Measurements from ENCODE around the gene PGBD4.

Gene PGBD4

DNA sequence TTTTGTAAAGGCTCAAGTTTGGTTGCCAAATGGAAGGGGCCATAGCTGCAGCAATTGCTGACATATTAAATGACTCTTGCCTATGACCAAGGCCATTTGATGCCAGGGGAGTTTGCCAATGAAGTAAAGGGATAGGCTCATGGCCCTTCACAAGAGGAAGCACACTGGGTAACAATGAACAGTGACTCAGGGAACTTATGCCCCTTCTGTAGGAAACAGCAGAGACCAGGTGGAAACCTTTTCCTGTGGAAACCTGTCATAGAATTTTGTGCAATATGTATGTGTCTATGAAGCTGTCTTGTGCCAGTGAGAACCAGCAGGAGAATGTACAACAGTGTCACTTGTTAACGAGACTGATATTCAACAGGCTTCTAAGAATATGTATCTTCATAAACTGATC is 37.4 kb upstream of the PGBD4 start:
- Histone ChIP-seq H4K20me1 (ENCODE audit: insufficient read depth, low read length) (no peaks in the 10 kb centered on the region), H3K36me3 (ENCODE audit: insufficient read depth, low read length) (no peaks in the 10 kb centered on the region), H3K79me2 (ENCODE audit: insufficient read depth, low read length) (no peaks in the 10 kb centered on the region), H3K4me3 (ENCODE audit: low read depth, low read length, poor library complexity, severe bottlenecking) (no peak overlapping the region), H3K9me2 (ENCODE audit: low read depth, low read length) (no peaks in the 10 kb centered on the region), H2AFZ (ENCODE audit: low read length) (no peak overlapping the region), H3K27me3 (ENCODE audit: insufficient read depth, low read length) (no peaks in the 10 kb centered on the region), H3K27ac (ENCODE audit: low read depth, low read length, poor library complexity, severe bottlenecking) (no peak overlapping the region), H3F3A (ENCODE audit: insufficient read depth, low read length) (no peaks in the 10 kb centered on the region), H3K4me1 (ENCODE audit: insufficient read depth, low read length, severe bottlenecking) (no peaks in the 10 kb centered on the region), H3K9me3 (ENCODE audit: low read length) (no peaks in the 10 kb centered on the region), H3K9ac (ENCODE audit: low read length) (no peak overlapping the region), H3K4me2 (ENCODE audit: low read length) (no peak overlapping the region)
- TF ChIP-seq EZH2 (IDR thresholded peaks at IDR 0.05; ENCODE audit: borderline replicate concordance, low read length) = no peak
- TF ChIP-seq, protein P1, sequence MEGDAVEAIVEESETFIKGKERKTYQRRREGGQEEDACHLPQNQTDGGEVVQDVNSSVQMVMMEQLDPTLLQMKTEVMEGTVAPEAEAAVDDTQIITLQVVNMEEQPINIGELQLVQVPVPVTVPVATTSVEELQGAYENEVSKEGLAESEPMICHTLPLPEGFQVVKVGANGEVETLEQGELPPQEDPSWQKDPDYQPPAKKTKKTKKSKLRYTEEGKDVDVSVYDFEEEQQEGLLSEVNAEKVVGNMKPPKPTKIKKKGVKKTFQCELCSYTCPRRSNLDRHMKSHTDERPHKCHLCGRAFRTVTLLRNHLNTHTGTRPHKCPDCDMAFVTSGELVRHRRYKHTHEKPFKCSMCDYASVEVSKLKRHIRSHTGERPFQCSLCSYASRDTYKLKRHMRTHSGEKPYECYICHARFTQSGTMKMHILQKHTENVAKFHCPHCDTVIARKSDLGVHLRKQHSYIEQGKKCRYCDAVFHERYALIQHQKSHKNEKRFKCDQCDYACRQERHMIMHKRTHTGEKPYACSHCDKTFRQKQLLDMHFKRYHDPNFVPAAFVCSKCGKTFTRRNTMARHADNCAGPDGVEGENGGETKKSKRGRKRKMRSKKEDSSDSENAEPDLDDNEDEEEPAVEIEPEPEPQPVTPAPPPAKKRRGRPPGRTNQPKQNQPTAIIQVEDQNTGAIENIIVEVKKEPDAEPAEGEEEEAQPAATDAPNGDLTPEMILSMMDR (IDR thresholded peaks at IDR 0.05; ENCODE audit: low read length) = no peak

DNA sequence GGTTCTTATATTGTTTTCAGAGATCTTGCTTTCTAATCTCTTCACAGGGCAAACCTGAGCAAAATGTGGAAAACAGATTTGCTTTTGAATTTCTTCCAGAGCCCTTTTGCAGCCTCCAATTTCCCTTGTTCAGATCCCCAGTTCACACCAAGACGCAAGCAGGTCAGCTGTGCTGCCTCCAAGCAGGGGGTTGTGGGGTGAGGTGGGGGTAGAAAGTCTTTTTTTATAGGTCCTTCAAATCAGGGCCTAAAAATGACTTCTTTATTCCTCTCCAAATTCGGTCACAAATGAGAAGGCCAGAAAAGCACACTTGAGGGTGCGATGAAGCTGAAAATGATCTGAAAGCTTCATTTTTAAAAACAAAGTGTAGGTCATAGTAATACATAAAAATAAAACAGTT is 36.6 kb upstream of the PGBD4 start:
- no peaks in the 10 kb centered on the region for H3K36me3 ChIP-seq (ENCODE audit: insufficient read depth, low read length)
- no peak overlapping the region for H3K4me2 ChIP-seq (ENCODE audit: low read length)
- no peaks in the 10 kb centered on the region for H3K9me3 ChIP-seq (ENCODE audit: low read length)
- no peak overlapping the region for H3K4me3 ChIP-seq (ENCODE audit: low read depth, low read length, poor library complexity, severe bottlenecking)
- no peaks in the 10 kb centered on the region for H3K27me3 ChIP-seq (ENCODE audit: insufficient read depth, low read length)
- no peak for TF ChIP-seq EZH2 (IDR thresholded peaks at IDR 0.05; ENCODE audit: borderline replicate concordance, low read length)
- TF ChIP-seq, protein P1 (IDR thresholded peaks at IDR 0.05; ENCODE audit: low read length) = no peak
- no peaks in the 10 kb centered on the region for H3K4me1 ChIP-seq (ENCODE audit: insufficient read depth, low read length, severe bottlenecking)
- H3K79me2 ChIP-seq (ENCODE audit: insufficient read depth, low read length) = no peaks in the 10 kb centered on the region
- no peak overlapping the region for H2AFZ ChIP-seq (ENCODE audit: low read length)
- H3K9me2 ChIP-seq (ENCODE audit: low read depth, low read length) = no peaks in the 10 kb centered on the region
- no peaks in the 10 kb centered on the region for H3F3A ChIP-seq (ENCODE audit: insufficient read depth, low read length)
- H3K9ac ChIP-seq (ENCODE audit: low read length) = no peak overlapping the region
- H3K27ac ChIP-seq (ENCODE audit: low read depth, low read length, poor library complexity, severe bottlenecking) = no peak overlapping the region
- H4K20me1 ChIP-seq (ENCODE audit: insufficient read depth, low read length) = no peaks in the 10 kb centered on the region

DNA sequence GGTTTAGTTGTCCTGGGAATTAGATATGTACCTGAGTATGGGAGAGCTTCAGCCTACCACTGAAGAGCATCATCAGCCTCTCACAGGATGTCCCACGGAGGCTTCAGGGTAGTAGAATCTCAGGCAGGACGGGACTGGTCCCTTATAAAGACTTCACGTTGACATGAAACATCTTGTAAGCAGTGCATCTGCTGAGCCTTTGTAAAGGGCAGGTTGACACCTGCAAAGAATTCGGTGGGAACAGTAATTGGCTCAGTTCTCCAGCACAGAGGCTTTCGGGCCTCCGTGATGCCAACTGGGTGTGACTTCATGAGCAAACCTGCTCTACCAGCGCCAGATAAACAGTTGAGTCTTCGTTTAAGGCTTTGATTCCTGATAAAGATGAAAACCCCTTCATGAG is 35.9 kb upstream of the PGBD4 start:
- H3K79me2 ChIP-seq (ENCODE audit: insufficient read depth, low read length) = no peaks in the 10 kb centered on the region
- H3K27ac ChIP-seq (ENCODE audit: low read depth, low read length, poor library complexity, severe bottlenecking) = no peak overlapping the region
- no peaks in the 10 kb centered on the region for H3K36me3 ChIP-seq (ENCODE audit: insufficient read depth, low read length)
- no peak overlapping the region for H2AFZ ChIP-seq (ENCODE audit: low read length)
- no peak overlapping the region for H3K4me2 ChIP-seq (ENCODE audit: low read length)
- no peaks in the 10 kb centered on the region for H3K4me1 ChIP-seq (ENCODE audit: insufficient read depth, low read length, severe bottlenecking)
- no peak overlapping the region for H3K4me3 ChIP-seq (ENCODE audit: low read depth, low read length, poor library complexity, severe bottlenecking)
- H3K9ac ChIP-seq (ENCODE audit: low read length) = no peak overlapping the region
- TF ChIP-seq, protein P1 (IDR thresholded peaks at IDR 0.05; ENCODE audit: low read length) = no peak
- no peak for TF ChIP-seq EZH2 (IDR thresholded peaks at IDR 0.05; ENCODE audit: borderline replicate concordance, low read length)
- no peaks in the 10 kb centered on the region for H4K20me1 ChIP-seq (ENCODE audit: insufficient read depth, low read length)
- no peaks in the 10 kb centered on the region for H3K9me2 ChIP-seq (ENCODE audit: low read depth, low read length)
- no peaks in the 10 kb centered on the region for H3K9me3 ChIP-seq (ENCODE audit: low read length)
- no peaks in the 10 kb centered on the region for H3F3A ChIP-seq (ENCODE audit: insufficient read depth, low read length)
- no peaks in the 10 kb centered on the region for H3K27me3 ChIP-seq (ENCODE audit: insufficient read depth, low read length)
